GM12801 (cell line): Measurements from ENCODE around the gene NT5DC1.

Experiments
- TF ChIP-seq, protein P1 (sequence below): IDR thresholded peaks from one replicate; pipeline ENCODE4 v1.5.1; 2011; ENCODE audit warnings: control low read depth; ENCODE audit not compliant: insufficient read length; ENCODE audit errors: extremely low read depth

The NT5DC1 gene

DNA sequence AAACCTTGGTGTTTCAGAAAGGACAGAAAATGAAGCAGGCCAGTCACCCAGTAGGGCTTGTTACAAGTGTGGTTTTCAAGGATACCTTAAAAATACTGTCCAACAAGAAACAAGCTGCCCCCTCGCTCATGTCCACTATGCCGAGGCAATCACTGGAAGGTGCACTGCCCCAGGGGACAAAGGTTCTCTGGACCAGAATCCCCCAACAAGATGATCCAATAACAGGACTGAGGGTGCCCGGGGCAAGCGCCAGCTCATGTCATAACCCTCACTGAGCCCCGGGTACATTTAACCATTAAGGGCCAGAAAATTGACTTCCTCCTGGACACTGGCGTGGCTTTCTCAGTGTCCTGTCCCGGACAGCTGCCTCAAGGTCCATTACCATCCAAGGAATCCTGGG is 6.6 kb upstream of the NT5DC1 start:
- TF ChIP-seq, protein P1, sequence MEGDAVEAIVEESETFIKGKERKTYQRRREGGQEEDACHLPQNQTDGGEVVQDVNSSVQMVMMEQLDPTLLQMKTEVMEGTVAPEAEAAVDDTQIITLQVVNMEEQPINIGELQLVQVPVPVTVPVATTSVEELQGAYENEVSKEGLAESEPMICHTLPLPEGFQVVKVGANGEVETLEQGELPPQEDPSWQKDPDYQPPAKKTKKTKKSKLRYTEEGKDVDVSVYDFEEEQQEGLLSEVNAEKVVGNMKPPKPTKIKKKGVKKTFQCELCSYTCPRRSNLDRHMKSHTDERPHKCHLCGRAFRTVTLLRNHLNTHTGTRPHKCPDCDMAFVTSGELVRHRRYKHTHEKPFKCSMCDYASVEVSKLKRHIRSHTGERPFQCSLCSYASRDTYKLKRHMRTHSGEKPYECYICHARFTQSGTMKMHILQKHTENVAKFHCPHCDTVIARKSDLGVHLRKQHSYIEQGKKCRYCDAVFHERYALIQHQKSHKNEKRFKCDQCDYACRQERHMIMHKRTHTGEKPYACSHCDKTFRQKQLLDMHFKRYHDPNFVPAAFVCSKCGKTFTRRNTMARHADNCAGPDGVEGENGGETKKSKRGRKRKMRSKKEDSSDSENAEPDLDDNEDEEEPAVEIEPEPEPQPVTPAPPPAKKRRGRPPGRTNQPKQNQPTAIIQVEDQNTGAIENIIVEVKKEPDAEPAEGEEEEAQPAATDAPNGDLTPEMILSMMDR = no peak

- TF ChIP-seq, protein P1 = no peak
These were observed 3.5 kb upstream of the NT5DC1 start for GRCh38 chr6:116096979-116097816.

DNA sequence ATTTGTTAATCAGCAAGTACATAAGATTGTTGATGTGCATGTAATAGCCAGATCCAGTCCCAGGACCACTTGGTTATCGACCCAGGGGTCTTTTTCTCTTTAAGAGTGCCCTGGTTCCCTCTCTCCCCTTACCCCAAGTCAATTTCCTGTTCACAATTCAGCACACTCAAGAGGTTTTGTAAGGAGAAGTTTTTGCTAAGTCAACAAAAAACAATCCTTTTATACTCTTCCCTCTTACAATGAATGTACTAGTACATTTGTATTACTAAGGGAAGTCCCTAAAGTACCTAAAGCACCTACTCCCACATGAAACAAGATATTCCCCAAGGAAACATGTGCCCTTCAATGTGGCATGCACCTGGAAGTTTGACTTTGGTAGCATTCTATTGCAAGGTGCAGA is 1.6 kb upstream of the NT5DC1 start:
- TF ChIP-seq, protein P1 = no peak

GRCh38 chr6:116101302-116101718 is 657 bp downstream of the NT5DC1 start:
- TF ChIP-seq, protein P1 = no peak

DNA sequence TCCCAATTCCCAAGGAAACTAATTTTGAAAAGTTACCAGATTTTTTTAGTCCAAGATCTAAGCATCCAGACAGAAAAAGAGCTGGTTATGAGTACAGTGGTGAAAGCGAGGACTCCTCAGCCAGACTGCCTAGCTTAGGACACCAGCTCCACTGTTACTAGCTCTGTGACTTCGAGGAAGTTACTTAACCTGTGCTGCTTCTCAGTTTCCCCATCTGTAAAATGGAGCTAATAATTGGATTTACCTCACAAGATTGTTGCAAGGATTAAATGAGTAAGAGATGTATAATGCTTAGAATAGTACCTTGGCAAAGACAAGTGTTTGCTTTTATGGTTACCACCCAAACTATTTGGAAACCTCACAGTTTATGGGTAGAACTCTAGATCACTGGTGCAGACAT is 1.1 kb downstream of the NT5DC1 start:
- TF ChIP-seq, protein P1 = no peak

DNA sequence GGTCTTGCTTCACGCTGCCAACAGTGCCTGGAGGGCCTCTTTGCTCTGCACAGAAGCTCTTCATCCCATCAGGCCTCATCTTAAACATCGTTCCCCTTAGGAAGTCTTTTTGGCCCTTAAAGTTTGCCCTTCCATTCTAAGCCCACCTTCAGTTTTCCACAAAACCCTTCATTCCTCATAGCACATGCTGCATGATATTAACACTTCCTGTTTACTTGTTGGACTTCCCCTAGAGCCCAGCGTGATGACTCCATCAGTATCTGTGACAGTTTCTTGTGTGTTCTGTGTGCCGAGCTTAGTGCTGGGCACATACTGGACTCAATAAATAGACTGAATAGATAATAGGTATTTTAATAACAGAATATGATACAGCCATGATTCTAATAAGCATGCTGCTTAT is 2.2 kb downstream of the NT5DC1 start:
- TF ChIP-seq, protein P1 = no peak

- TF ChIP-seq, protein P1 = no peak
These were observed 4.0 kb downstream of the NT5DC1 start for GRCh38 chr6:116104636-116105035.

DNA sequence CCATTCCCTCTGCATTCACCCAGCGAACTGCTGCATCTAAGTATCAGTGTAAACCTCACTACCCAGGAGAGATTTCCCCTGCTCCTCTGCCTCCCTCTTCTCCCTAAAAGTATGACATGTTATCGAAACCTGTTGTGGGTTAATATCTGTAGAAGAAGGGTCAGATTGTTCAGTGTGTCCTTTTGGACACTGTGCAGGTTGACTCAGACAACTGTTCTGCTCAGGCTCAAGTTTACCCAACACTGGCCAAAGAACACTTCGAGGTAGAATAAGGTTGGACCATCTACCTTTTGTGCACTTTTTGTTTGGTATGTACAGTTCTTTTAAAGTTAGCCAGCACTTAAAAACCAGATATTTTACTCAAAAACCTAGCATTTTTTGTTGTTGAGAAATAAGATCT is 4.6 kb downstream of the NT5DC1 start:
- TF ChIP-seq, protein P1 = no peak
